Activated CD4-positive, CD25-positive, alpha-beta regulatory T cell treated with anti-CD3 and anti-CD28 coated beads, Interleukin-2, amount 50 U/mL, for 24 hours (primary cell): ENCODE data around the gene SLC12A6.
"Not testable (repeated sequence)": the region's sequence is repeated elsewhere in the genome, so short reads cannot be mapped to it uniquely, and the experiment has no call there.

ENCODE experiments used
- ATAC-seq, 2 donors: fragments of 150-1000 bp; cut with Tn5 transposase; one replicate each; pipeline ENCODE4 v1.10.0; 2021; ENCODE audit warnings: mild to moderate bottlenecking in 1 of 2, moderate library complexity in 1 of 2

Gene SLC12A6

GRCh38 chr15:34355241-34355640 is 17.7 kb upstream of the SLC12A6 start:
- no peak for ATAC-seq

- ATAC-seq, result no peak
Measured at GRCh38 chr15:34354286-34354685, 16.7 kb upstream of the SLC12A6 start.

- ATAC-seq, result no peak
Measured at GRCh38 chr15:34353627-34354026, 16.0 kb upstream of the SLC12A6 start.

- not testable (repeated sequence) for ATAC-seq
Measured at GRCh38 chr15:34352996-34353395, 15.4 kb upstream of the SLC12A6 start.

- no peak for ATAC-seq
Measured at GRCh38 chr15:34349769-34350168, 12.2 kb upstream of the SLC12A6 start.

- no peak for ATAC-seq
Measured at GRCh38 chr15:34348735-34349300, 11.2 kb upstream of the SLC12A6 start.

- no peak for ATAC-seq
Measured at GRCh38 chr15:34347951-34348638, 10.5 kb upstream of the SLC12A6 start.

- ATAC-seq, result peak; percentile 90 to 91
Measured at GRCh38 chr15:34342737-34343575, 5.4 kb upstream of the SLC12A6 start, which contains the start of the genes NOP10 and NUTM1. Gene NOP10 (minus strand): TSS chr15:34343136. CDS start chr15:34343073, 63 bp downstream. Gene NUTM1 (plus strand): TSS chr15:34343315. CDS start chr15:34343697, 382 bp downstream.

- ATAC-seq, result not testable (repeated sequence)
Measured at GRCh38 chr15:34342213-34342736, 4.7 kb upstream of the SLC12A6 start.

- ATAC-seq, result no peak
Measured at GRCh38 chr15:34341381-34342212, 4.0 kb upstream of the SLC12A6 start.

GRCh38 chr15:34339946-34340345 is 2.4 kb upstream of the SLC12A6 start:
- ATAC-seq, result no peak

GRCh38 chr15:34338347-34338746 is 766 bp upstream of the SLC12A6 start:
- no peak for ATAC-seq

- no peak for ATAC-seq
Measured at GRCh38 chr15:34336991-34337556, 507 bp downstream of the SLC12A6 start.

GRCh38 chr15:34336231-34336990 is 1.2 kb downstream of the SLC12A6 start:
- ATAC-seq, result no peak

GRCh38 chr15:34335176-34336032 is 2.2 kb downstream of the SLC12A6 start:
- no peak for ATAC-seq

- ATAC-seq, result no peak
Measured at GRCh38 chr15:34334672-34335071, 2.9 kb downstream of the SLC12A6 start.

GRCh38 chr15:34332553-34333120 is 4.9 kb downstream of the SLC12A6 start:
- ATAC-seq, result no peak

- peak; percentile 64 to 66 for ATAC-seq
Measured at GRCh38 chr15:34331809-34332208, 5.8 kb downstream of the SLC12A6 start.

- no peak for ATAC-seq
Measured at GRCh38 chr15:34330279-34330678, 7.3 kb downstream of the SLC12A6 start.

- no peak for ATAC-seq
Measured at GRCh38 chr15:34329006-34329405, 8.6 kb downstream of the SLC12A6 start.
